WTC11 (cell line): Measurements from ENCODE around the gene KRT80.

Experiments
- AFF4 ChIP-seq: sonication (generic); formaldehyde crosslinking; IDR thresholded peaks from 2 replicates; pipeline ENCODE4 v1.8.1; 2023; ENCODE audit warnings: mild to moderate bottlenecking, missing genetic modification reagents, borderline replicate concordance
- ATF2 ChIP-seq: sonication (generic); formaldehyde crosslinking; IDR thresholded peaks from 2 replicates; pipeline ENCODE4 v1.8.1; 2022; ENCODE audit warnings: low read depth, missing genetic modification reagents, borderline replicate concordance
- CREM ChIP-seq: sonication (generic); formaldehyde crosslinking; IDR thresholded peaks from 2 replicates; pipeline ENCODE4 v1.8.1; 2022; ENCODE audit warnings: mild to moderate bottlenecking, missing genetic modification reagents, moderate library complexity
- E2F1 ChIP-seq: sonication (generic); formaldehyde crosslinking; IDR thresholded peaks from 2 replicates; pipeline ENCODE4 v1.8.0; 2022; ENCODE audit warnings: mild to moderate bottlenecking, missing genetic modification reagents
- ETV6 ChIP-seq: sonication (generic); formaldehyde crosslinking; IDR thresholded peaks from 2 replicates; pipeline ENCODE4 v1.8.1; 2022; ENCODE audit warnings: mild to moderate bottlenecking, missing genetic modification reagents
- FOXJ3 ChIP-seq: sonication (generic); formaldehyde crosslinking; IDR thresholded peaks from 2 replicates; pipeline ENCODE4 v1.9.0; 2021; ENCODE audit warnings: missing genetic modification reagents, mild to moderate bottlenecking, borderline replicate concordance
- GTF2I ChIP-seq: fragments of 250-450 bp; sonication (Bioruptor Pico); conservative IDR thresholded peaks from 2 replicates; pipeline ENCODE4 v1.4.0; 2021; ENCODE audit warnings: mild to moderate bottlenecking
- IRF2 ChIP-seq: sonication (generic); formaldehyde crosslinking; IDR thresholded peaks from 2 replicates; pipeline ENCODE4 v1.8.0; 2022; ENCODE audit warnings: low read depth, missing genetic modification reagents, borderline replicate concordance
- MLX ChIP-seq: sonication (generic); formaldehyde crosslinking; IDR thresholded peaks from 2 replicates; pipeline ENCODE4 v1.8.1; 2023; ENCODE audit warnings: mild to moderate bottlenecking, missing genetic modification reagents, moderate library complexity
- RELA ChIP-seq: sonication (generic); formaldehyde crosslinking; IDR thresholded peaks from 2 replicates; pipeline ENCODE4 v1.8.1; 2022; ENCODE audit warnings: missing genetic modification reagents, mild to moderate bottlenecking, borderline replicate concordance
- USF1 ChIP-seq: sonication (generic); formaldehyde crosslinking; IDR thresholded peaks from 2 replicates; pipeline ENCODE4 v1.8.0; 2022; ENCODE audit warnings: mild to moderate bottlenecking, missing genetic modification reagents
- USF2 ChIP-seq: sonication (generic); formaldehyde crosslinking; IDR thresholded peaks from 2 replicates; pipeline ENCODE4 v1.8.1; 2023; ENCODE audit warnings: mild to moderate bottlenecking, missing genetic modification reagents, moderate library complexity
- TF ChIP-seq, protein P1 (sequence below): fragments of 200-600 bp; IDR thresholded peaks from 2 replicates; pipeline ENCODE4 v1.8.0; 2022; ENCODE audit warnings: antibody characterized with exemption
- TF ChIP-seq, protein P2 (sequence below): sonication (generic); formaldehyde crosslinking; IDR thresholded peaks from 2 replicates; pipeline ENCODE4 v1.8.1; 2022; ENCODE audit warnings: missing genetic modification reagents, borderline replicate concordance

- TF ChIP-seq USF1 (CRISPR knock-in tag) = no peak
- TF ChIP-seq, protein P1, sequence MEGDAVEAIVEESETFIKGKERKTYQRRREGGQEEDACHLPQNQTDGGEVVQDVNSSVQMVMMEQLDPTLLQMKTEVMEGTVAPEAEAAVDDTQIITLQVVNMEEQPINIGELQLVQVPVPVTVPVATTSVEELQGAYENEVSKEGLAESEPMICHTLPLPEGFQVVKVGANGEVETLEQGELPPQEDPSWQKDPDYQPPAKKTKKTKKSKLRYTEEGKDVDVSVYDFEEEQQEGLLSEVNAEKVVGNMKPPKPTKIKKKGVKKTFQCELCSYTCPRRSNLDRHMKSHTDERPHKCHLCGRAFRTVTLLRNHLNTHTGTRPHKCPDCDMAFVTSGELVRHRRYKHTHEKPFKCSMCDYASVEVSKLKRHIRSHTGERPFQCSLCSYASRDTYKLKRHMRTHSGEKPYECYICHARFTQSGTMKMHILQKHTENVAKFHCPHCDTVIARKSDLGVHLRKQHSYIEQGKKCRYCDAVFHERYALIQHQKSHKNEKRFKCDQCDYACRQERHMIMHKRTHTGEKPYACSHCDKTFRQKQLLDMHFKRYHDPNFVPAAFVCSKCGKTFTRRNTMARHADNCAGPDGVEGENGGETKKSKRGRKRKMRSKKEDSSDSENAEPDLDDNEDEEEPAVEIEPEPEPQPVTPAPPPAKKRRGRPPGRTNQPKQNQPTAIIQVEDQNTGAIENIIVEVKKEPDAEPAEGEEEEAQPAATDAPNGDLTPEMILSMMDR = no peak
- TF ChIP-seq AFF4 = no peak
- no peak for TF ChIP-seq IRF2
- no peak for TF ChIP-seq FOXJ3 (CRISPR knock-in tag)
- TF ChIP-seq ETV6 = no peak
- TF ChIP-seq USF2 (CRISPR knock-in tag) = no peak
- TF ChIP-seq, protein P2, sequence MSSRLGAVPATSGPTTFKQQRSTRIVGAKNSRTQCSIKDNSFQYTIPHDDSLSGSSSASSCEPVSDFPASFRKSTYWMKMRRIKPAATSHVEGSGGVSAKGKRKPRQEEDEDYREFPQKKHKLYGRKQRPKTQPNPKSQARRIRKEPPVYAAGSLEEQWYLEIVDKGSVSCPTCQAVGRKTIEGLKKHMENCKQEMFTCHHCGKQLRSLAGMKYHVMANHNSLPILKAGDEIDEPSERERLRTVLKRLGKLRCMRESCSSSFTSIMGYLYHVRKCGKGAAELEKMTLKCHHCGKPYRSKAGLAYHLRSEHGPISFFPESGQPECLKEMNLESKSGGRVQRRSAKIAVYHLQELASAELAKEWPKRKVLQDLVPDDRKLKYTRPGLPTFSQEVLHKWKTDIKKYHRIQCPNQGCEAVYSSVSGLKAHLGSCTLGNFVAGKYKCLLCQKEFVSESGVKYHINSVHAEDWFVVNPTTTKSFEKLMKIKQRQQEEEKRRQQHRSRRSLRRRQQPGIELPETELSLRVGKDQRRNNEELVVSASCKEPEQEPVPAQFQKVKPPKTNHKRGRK (CRISPR knock-in tag) = no peak
- TF ChIP-seq RELA (CRISPR knock-in tag) = no peak
- no peak for TF ChIP-seq MLX (CRISPR knock-in tag)
- TF ChIP-seq E2F1 (CRISPR knock-in tag) = no peak
- TF ChIP-seq ATF2 (CRISPR knock-in tag) = no peak
- TF ChIP-seq GTF2I (CRISPR knock-in tag) = no peak
- no peak for TF ChIP-seq CREM (CRISPR knock-in tag)
Measured at GRCh38 chr12:52179396-52179973, 12.3 kb downstream of the KRT80 start.
